VCaP (cell line): Measurements from ENCODE around the gene WNT9B.

Experiments
- H3K27ac ChIP-seq: fragments of 450-650 bp; 2 replicates; pipeline ENCODE4 v1.5.1; 2017
- TF ChIP-seq, protein P1 (sequence below): fragments of 450-650 bp; conservative IDR thresholded peaks from 2 replicates; pipeline ENCODE4 v1.5.1; 2017; ENCODE audit warnings: mild to moderate bottlenecking, moderate library complexity

The WNT9B gene

GRCh38 chr17:46818929-46819859 is 32.2 kb upstream of the WNT9B start:
- TF ChIP-seq, protein P1, sequence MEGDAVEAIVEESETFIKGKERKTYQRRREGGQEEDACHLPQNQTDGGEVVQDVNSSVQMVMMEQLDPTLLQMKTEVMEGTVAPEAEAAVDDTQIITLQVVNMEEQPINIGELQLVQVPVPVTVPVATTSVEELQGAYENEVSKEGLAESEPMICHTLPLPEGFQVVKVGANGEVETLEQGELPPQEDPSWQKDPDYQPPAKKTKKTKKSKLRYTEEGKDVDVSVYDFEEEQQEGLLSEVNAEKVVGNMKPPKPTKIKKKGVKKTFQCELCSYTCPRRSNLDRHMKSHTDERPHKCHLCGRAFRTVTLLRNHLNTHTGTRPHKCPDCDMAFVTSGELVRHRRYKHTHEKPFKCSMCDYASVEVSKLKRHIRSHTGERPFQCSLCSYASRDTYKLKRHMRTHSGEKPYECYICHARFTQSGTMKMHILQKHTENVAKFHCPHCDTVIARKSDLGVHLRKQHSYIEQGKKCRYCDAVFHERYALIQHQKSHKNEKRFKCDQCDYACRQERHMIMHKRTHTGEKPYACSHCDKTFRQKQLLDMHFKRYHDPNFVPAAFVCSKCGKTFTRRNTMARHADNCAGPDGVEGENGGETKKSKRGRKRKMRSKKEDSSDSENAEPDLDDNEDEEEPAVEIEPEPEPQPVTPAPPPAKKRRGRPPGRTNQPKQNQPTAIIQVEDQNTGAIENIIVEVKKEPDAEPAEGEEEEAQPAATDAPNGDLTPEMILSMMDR = no peak
- no peak overlapping the region for H3K27ac ChIP-seq

- TF ChIP-seq, protein P1 = no peak
- no peak overlapping the region for H3K27ac ChIP-seq
These were observed 31.5 kb upstream of the WNT9B start for GRCh38 chr17:46819906-46820351.

- TF ChIP-seq, protein P1 = no peak
- H3K27ac ChIP-seq = no peak overlapping the region
These were observed 30.6 kb upstream of the WNT9B start for GRCh38 chr17:46820592-46821450.

- TF ChIP-seq, protein P1 = no peak
These were observed 29.6 kb upstream of the WNT9B start for GRCh38 chr17:46821482-46822387.

DNA sequence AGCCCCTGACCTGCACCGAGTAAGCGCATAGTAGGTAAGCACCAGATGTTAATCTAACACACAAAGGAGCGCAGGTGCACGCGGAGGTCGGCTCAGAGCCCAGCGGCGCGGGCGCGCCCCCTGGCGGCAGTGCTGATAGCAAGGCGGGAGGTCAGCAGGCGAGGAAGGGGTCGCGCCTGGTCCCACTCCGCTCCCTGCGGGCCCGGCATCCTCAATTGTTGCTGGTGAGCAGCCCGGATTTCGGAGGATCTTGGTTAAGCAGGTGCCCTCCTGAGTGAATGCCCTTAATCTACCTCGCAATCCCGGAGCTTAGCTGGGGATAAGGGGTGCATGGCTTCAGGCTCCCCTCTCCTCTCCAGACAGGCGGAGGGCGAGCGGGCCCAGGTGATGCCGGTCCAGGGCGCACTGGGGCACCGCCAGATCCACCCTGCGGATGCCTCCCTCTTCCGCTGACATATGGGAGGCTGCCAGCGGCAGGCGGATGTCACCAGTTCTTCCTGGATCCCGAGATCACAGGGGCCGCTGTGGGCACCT is 28.9 kb upstream of the WNT9B start:
- TF ChIP-seq, protein P1 = peak; percentile 41
- H3K27ac ChIP-seq = no peak overlapping the region

More at GRCh38 chr17:46821482-46822387, 29.6 kb upstream of the WNT9B start:
- no peak overlapping the region for H3K27ac ChIP-seq

- TF ChIP-seq, protein P1 = no peak
These were observed 27.7 kb upstream of the WNT9B start for GRCh38 chr17:46823657-46824056.

More at GRCh38 chr17:46823657-46824056, 27.7 kb upstream of the WNT9B start:
- no peak overlapping the region for H3K27ac ChIP-seq
